ENCODE measurements around the gene TAF1C. TPM values are rescaled to one million over a fixed set of nuclear protein-coding genes. Genes with fewer than 3 reads are reported as not detected.

The TAF1C gene
- total RNA-seq, 3 donors from 2014 or later (not counting 1 experiment from before 2014, with no cell fraction given): 89.0 to 97.7 (median 91.9) TPM

DNA sequence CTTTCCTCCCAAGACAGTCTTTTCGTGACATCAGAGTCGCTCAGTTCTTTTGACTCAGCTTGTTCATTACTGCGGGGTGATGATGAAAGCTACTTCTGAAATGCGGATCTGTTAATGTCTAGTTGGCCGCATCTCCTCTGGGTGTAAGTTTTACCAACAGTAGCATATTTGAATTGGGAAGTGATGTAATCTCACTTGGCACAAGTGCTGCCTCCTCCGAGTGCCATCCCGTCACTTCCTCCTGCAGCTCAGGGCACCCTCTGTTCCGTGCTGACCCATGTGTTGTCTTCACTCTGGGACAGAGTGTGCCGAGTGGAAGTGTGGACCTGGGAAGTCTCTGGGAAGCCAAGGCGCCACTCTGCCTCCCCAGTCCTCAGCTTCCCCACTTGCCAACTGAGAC is 13.0 kb upstream of the TAF1C start:
- DNase-seq (no peak), ATAC-seq (peak in 2 of 3 donors; percentile 14 to 21)
- intact Hi-C loops (cut with micrococcal nuclease): no loop called here
- H3K9me3 ChIP-seq (ENCODE audit: control insufficient read depth, insufficient read depth, low read length): no peaks in the 10 kb centered on the region
- WGBS (ENCODE audit: insufficient coverage): 64% methylated on average over 9 of the region's 10 CpGs
- H3K4me3 ChIP-seq (ENCODE audit: low read length): no peak overlapping the region
- H3K4me1 ChIP-seq (ENCODE audit: control insufficient read depth, insufficient read depth, low read length): no peaks in the 10 kb centered on the region
- H3K4me3 Mint-ChIP-seq: no peak overlapping the region
- no peak overlapping the region for H3K27ac Mint-ChIP-seq
- TF ChIP-seq, protein P1, sequence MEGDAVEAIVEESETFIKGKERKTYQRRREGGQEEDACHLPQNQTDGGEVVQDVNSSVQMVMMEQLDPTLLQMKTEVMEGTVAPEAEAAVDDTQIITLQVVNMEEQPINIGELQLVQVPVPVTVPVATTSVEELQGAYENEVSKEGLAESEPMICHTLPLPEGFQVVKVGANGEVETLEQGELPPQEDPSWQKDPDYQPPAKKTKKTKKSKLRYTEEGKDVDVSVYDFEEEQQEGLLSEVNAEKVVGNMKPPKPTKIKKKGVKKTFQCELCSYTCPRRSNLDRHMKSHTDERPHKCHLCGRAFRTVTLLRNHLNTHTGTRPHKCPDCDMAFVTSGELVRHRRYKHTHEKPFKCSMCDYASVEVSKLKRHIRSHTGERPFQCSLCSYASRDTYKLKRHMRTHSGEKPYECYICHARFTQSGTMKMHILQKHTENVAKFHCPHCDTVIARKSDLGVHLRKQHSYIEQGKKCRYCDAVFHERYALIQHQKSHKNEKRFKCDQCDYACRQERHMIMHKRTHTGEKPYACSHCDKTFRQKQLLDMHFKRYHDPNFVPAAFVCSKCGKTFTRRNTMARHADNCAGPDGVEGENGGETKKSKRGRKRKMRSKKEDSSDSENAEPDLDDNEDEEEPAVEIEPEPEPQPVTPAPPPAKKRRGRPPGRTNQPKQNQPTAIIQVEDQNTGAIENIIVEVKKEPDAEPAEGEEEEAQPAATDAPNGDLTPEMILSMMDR (IDR thresholded peaks at IDR 0.05): no peak
- peaks cover 0 to 3% of the 10 kb centered on the region in 2 donors for H3K27me3 Mint-ChIP-seq (ENCODE audit: low read depth in 2 of 2)
- no peak overlapping the region for H3K27ac ChIP-seq (ENCODE audit: low read length)
- H3K4me1 Mint-ChIP-seq: no peaks in the 10 kb centered on the region
- no peaks in the 10 kb centered on the region for H3K36me3 Mint-ChIP-seq
- no peaks in the 10 kb centered on the region for H3K9me3 Mint-ChIP-seq
- no peaks in the 10 kb centered on the region for H3K27me3 ChIP-seq (ENCODE audit: control insufficient read depth, insufficient read depth, low read length)
- no peaks in the 10 kb centered on the region for H3K36me3 ChIP-seq (ENCODE audit: control insufficient read depth, insufficient read depth, low read length)

GRCh38 chr16:84199097-84199496 is 12.2 kb upstream of the TAF1C start:
- no peaks in the 10 kb centered on the region for H3K36me3 Mint-ChIP-seq

GRCh38 chr16:84198401-84198800 is 11.5 kb upstream of the TAF1C start:
- intact Hi-C loops (cut with micrococcal nuclease): no loop called here

More at GRCh38 chr16:84199097-84199496, 12.2 kb upstream of the TAF1C start:
- H3K9me3 Mint-ChIP-seq: no peaks in the 10 kb centered on the region
- intact Hi-C loops (cut with micrococcal nuclease): no loop called here
- Histone ChIP-seq H3K4me3 (ENCODE audit: low read length) (no peak overlapping the region), H3K27ac (ENCODE audit: low read length) (no peak overlapping the region), H3K27me3 (ENCODE audit: control insufficient read depth, insufficient read depth, low read length) (no peaks in the 10 kb centered on the region), H3K4me1 (ENCODE audit: control insufficient read depth, insufficient read depth, low read length) (peaks cover 8% of the 10 kb centered on the region), H3K9me3 (ENCODE audit: control insufficient read depth, insufficient read depth, low read length) (no peaks in the 10 kb centered on the region), H3K36me3 (ENCODE audit: control insufficient read depth, insufficient read depth, low read length) (no peaks in the 10 kb centered on the region)
- H3K27me3 Mint-ChIP-seq (ENCODE audit: low read depth in 2 of 2): peaks cover 0 to 3% of the 10 kb centered on the region in 2 donors
- no peak overlapping the region for H3K4me3 Mint-ChIP-seq
- WGBS (ENCODE audit: insufficient coverage): 79% methylated on average over 13 of the region's 13 CpGs
- H3K27ac Mint-ChIP-seq: no peak overlapping the region
- ATAC-seq: no peak
- TF ChIP-seq, protein P1 (IDR thresholded peaks at IDR 0.05): no peak
- no peak for DNase-seq
- H3K4me1 Mint-ChIP-seq: peaks cover 0 to 6% of the 10 kb centered on the region in 2 donors

More at GRCh38 chr16:84198401-84198800, 11.5 kb upstream of the TAF1C start:
- H3K4me1 Mint-ChIP-seq: peaks cover 0 to 9% of the 10 kb centered on the region in 2 donors
- H3K36me3 ChIP-seq (ENCODE audit: control insufficient read depth, insufficient read depth, low read length): no peaks in the 10 kb centered on the region
- H3K36me3 Mint-ChIP-seq: no peaks in the 10 kb centered on the region
- DNase-seq: no peak
- H3K4me3 Mint-ChIP-seq: no peak overlapping the region
- ATAC-seq: no peak
- no peak overlapping the region for H3K27ac ChIP-seq (ENCODE audit: low read length)
- H3K4me1 ChIP-seq (ENCODE audit: control insufficient read depth, insufficient read depth, low read length): peaks cover 13% of the 10 kb centered on the region
- no peak overlapping the region for H3K27ac Mint-ChIP-seq
- no peaks in the 10 kb centered on the region for H3K9me3 Mint-ChIP-seq
- H3K9me3 ChIP-seq (ENCODE audit: control insufficient read depth, insufficient read depth, low read length): no peaks in the 10 kb centered on the region
- no peak overlapping the region for H3K4me3 ChIP-seq (ENCODE audit: low read length)
- TF ChIP-seq, protein P1 (IDR thresholded peaks at IDR 0.05): no peak
- H3K27me3 ChIP-seq (ENCODE audit: control insufficient read depth, insufficient read depth, low read length): no peaks in the 10 kb centered on the region
- H3K27me3 Mint-ChIP-seq (ENCODE audit: low read depth in 2 of 2): peaks cover 0 to 3% of the 10 kb centered on the region in 2 donors
- WGBS (ENCODE audit: insufficient coverage): 90% methylated on average over 10 of the region's 10 CpGs

Data from natural killer cell (primary cell).